H1 (cell line): ENCODE measurements around the gene HLA-DMB. TPM values are rescaled to one million over a fixed set of nuclear protein-coding genes. Genes with fewer than 3 reads are reported as not detected.

Source experiments
- BACH1 ChIP-seq: IDR thresholded peaks from 2 replicates; pipeline ENCODE4 v1.6.1; 2012; ENCODE audit warnings: low read length, improper control_type of control experiment
- JUN ChIP-seq: IDR thresholded peaks from 2 replicates; pipeline ENCODE4 v1.6.1; 2011; ENCODE audit warnings: low read depth, mild to moderate bottlenecking, improper control_type of control experiment, low read length
- KDM5A ChIP-seq: fragments of 200-600 bp; IDR thresholded peaks from 2 replicates; pipeline ENCODE4 v1.7.1; 2012; ENCODE audit warnings: mild to moderate bottlenecking, low read length, inconsistent platforms, mixed read lengths
- POLR2AphosphoS5 ChIP-seq: IDR thresholded peaks from 2 replicates; pipeline ENCODE4 v1.6.1; 2011; ENCODE audit warnings: low read depth, low read length
- RFX5 ChIP-seq: IDR thresholded peaks from 2 replicates; pipeline ENCODE4 v1.6.1; 2011; ENCODE audit warnings: low read depth, low read length, improper control_type of control experiment, borderline replicate concordance
- SIX5 ChIP-seq: IDR thresholded peaks from 2 replicates; pipeline ENCODE4 v1.6.1; 2011; ENCODE audit warnings: mild to moderate bottlenecking, low read depth, low read length
- SUZ12 ChIP-seq: fragments of 200-600 bp; sonication (generic); IDR thresholded peaks from 2 replicates; pipeline ENCODE4 v1.6.1; 2012; ENCODE audit warnings: mild to moderate bottlenecking, inconsistent platforms, low read length, moderate library complexity, mixed read lengths
- polyA plus RNA-seq, 7 experiments: library from polyadenylated mRNA; depleted of rRNA in 3 of 7; stranded (reverse) in 5 of 7; unstranded in 2 of 7; fragments of >200 nt in 5 of 7; fragments of 200-250 nt in 2 of 7; gene quantifications; 1 replicate in 5 of 7; 2 replicates in 1 of 7; 4 replicates in 1 of 7; pipeline versions ENCODE4 v1.2.1 to v1.2.3, GENCODE V29; 2011 to 2013; ENCODE audit warnings: missing spikeins in 2 of 7, mixed read lengths in 2 of 7
- total RNA-seq: library from RNA; stranded (reverse); fragmentation: NEBNext Ultra II Directional; extraction: Animal tissue kit (Norgen Biotek cat#: 25700); gene quantifications from 2 replicates; pipeline ENCODE4 v1.2.1, GENCODE V29; 2021
- TF ChIP-seq, protein P1 (sequence below): fragments of 300-600 bp; sonication (generic); IDR thresholded peaks from 2 replicates; pipeline ENCODE4 v1.7.1; 2012; ENCODE audit warnings: low read length, moderate library complexity, mild to moderate bottlenecking, inconsistent platforms; ENCODE audit not compliant: insufficient replicate concordance

The HLA-DMB gene
- total and polyA plus RNA-seq, 2 of the 8 experiments (the other 6 are each of a cell fraction or from before 2014, with no cell fraction given): 2.7 to 4.7 TPM

DNA sequence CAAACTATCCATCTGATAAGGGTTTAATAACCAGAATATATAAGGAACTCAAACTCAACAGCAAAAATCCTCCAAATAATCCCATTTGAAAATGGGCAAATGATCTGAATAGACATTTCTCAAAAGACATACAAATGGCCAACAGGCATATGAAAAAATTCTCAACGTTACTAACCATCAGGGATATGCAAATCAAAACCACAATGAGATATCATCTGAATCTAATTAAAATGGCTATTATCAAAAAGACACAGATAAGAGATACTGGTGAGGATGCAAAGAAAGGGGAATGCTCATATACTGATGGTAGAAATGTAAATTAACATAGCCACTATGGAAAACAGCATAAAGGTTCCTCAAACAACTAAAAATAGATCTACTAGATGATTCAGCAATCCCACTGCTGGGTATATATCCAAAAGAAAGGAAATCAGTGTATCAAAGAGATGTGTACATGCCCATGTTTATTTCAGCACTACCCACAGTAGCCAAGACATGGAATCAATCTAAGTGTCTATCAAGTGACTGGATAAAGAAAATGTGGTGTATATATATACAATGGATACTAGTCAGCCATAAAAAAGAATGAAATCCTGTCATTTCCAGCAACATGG is 21.5 kb upstream of the HLA-DMB start (continued):
- TF ChIP-seq, protein P1, sequence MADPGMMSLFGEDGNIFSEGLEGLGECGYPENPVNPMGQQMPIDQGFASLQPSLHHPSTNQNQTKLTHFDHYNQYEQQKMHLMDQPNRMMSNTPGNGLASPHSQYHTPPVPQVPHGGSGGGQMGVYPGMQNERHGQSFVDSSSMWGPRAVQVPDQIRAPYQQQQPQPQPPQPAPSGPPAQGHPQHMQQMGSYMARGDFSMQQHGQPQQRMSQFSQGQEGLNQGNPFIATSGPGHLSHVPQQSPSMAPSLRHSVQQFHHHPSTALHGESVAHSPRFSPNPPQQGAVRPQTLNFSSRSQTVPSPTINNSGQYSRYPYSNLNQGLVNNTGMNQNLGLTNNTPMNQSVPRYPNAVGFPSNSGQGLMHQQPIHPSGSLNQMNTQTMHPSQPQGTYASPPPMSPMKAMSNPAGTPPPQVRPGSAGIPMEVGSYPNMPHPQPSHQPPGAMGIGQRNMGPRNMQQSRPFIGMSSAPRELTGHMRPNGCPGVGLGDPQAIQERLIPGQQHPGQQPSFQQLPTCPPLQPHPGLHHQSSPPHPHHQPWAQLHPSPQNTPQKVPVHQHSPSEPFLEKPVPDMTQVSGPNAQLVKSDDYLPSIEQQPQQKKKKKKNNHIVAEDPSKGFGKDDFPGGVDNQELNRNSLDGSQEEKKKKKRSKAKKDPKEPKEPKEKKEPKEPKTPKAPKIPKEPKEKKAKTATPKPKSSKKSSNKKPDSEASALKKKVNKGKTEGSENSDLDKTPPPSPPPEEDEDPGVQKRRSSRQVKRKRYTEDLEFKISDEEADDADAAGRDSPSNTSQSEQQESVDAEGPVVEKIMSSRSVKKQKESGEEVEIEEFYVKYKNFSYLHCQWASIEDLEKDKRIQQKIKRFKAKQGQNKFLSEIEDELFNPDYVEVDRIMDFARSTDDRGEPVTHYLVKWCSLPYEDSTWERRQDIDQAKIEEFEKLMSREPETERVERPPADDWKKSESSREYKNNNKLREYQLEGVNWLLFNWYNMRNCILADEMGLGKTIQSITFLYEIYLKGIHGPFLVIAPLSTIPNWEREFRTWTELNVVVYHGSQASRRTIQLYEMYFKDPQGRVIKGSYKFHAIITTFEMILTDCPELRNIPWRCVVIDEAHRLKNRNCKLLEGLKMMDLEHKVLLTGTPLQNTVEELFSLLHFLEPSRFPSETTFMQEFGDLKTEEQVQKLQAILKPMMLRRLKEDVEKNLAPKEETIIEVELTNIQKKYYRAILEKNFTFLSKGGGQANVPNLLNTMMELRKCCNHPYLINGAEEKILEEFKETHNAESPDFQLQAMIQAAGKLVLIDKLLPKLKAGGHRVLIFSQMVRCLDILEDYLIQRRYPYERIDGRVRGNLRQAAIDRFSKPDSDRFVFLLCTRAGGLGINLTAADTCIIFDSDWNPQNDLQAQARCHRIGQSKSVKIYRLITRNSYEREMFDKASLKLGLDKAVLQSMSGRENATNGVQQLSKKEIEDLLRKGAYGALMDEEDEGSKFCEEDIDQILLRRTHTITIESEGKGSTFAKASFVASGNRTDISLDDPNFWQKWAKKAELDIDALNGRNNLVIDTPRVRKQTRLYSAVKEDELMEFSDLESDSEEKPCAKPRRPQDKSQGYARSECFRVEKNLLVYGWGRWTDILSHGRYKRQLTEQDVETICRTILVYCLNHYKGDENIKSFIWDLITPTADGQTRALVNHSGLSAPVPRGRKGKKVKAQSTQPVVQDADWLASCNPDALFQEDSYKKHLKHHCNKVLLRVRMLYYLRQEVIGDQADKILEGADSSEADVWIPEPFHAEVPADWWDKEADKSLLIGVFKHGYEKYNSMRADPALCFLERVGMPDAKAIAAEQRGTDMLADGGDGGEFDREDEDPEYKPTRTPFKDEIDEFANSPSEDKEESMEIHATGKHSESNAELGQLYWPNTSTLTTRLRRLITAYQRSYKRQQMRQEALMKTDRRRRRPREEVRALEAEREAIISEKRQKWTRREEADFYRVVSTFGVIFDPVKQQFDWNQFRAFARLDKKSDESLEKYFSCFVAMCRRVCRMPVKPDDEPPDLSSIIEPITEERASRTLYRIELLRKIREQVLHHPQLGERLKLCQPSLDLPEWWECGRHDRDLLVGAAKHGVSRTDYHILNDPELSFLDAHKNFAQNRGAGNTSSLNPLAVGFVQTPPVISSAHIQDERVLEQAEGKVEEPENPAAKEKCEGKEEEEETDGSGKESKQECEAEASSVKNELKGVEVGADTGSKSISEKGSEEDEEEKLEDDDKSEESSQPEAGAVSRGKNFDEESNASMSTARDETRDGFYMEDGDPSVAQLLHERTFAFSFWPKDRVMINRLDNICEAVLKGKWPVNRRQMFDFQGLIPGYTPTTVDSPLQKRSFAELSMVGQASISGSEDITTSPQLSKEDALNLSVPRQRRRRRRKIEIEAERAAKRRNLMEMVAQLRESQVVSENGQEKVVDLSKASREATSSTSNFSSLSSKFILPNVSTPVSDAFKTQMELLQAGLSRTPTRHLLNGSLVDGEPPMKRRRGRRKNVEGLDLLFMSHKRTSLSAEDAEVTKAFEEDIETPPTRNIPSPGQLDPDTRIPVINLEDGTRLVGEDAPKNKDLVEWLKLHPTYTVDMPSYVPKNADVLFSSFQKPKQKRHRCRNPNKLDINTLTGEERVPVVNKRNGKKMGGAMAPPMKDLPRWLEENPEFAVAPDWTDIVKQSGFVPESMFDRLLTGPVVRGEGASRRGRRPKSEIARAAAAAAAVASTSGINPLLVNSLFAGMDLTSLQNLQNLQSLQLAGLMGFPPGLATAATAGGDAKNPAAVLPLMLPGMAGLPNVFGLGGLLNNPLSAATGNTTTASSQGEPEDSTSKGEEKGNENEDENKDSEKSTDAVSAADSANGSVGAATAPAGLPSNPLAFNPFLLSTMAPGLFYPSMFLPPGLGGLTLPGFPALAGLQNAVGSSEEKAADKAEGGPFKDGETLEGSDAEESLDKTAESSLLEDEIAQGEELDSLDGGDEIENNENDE: no peak
- TF ChIP-seq SUZ12 (no peak), BACH1 (no peak), SIX5 (no peak), RFX5 (no peak), KDM5A (no peak), JUN (no peak), POLR2AphosphoS5 (no peak)
